Neural crest cell (in vitro differentiated cells): ENCODE results near the gene MAN2B2. TPM values are rescaled to one million over a fixed set of nuclear protein-coding genes. Genes with fewer than 3 reads are reported as not detected.

Experiments used
- DNase-seq: peaks from one replicate; pipeline ENCODE4 v3.0.0; 2021; ENCODE audit warnings: low read depth, mixed read lengths, low spot score
- H3K27ac Mint-ChIP-seq: one replicate; pipeline ENCODE4 v1.8.0; 2021; ENCODE audit warnings: mild to moderate bottlenecking, mixed read lengths; ENCODE audit not compliant: unreplicated experiment
- H3K27me3 Mint-ChIP-seq: 2 replicates; pipeline ENCODE4 v1.8.0; 2021; ENCODE audit warnings: low read depth, mild to moderate bottlenecking, mixed read lengths
- H3K36me3 Mint-ChIP-seq: 2 replicates; pipeline ENCODE4 v1.8.0; 2021; ENCODE audit warnings: low read depth, mild to moderate bottlenecking, mixed read lengths
- H3K4me1 Mint-ChIP-seq: 2 replicates; pipeline ENCODE4 v1.8.0; 2021; ENCODE audit warnings: mixed read lengths
- H3K4me3 Mint-ChIP-seq: one replicate; pipeline ENCODE4 v1.8.0; 2021; ENCODE audit warnings: mild to moderate bottlenecking, mixed read lengths
- H3K9me3 Mint-ChIP-seq: 2 replicates; pipeline ENCODE4 v1.8.0; 2021; ENCODE audit warnings: mixed read lengths
- total RNA-seq: library from RNA; stranded (reverse); gene quantifications from 2 replicates; pipeline ENCODE4 v1.2.1, GENCODE V29; 2021
- TF ChIP-seq, protein P1 (sequence below): fragments of 200-600 bp; sonication (generic); conservative IDR thresholded peaks from 2 replicates; pipeline ENCODE4 v1.5.0; 2021; ENCODE audit warnings: antibody characterized with exemption, mild to moderate bottlenecking

Gene MAN2B2
- total RNA-seq, 1 donor from 2014 or later, result 9.4 TPM

DNA sequence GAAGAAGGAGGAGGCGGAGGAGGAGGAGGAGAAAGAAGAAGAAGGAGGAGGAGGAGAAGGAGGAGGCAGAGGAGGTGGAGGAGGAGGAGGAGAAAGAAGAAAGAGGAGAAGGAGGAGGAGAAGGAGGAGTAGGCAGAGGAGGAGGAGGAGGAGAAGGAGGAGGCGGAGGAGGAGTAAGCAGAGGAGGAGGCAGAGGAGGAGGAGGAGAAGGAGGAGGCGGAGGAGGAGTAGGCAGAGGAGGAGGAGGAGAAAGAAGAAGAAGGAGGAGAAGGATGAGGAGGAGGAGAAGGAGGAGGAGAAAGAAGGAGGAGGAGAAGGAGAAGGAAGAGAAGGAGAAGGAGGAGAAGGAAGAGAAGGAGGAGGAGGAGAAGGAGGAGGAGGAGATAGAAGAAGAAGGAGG, 85.4 kb downstream of the MAN2B2 start:
- H3K4me1 Mint-ChIP-seq, result no peaks in the 10 kb centered on the region
- peaks cover 17% of the 10 kb centered on the region for H3K27me3 Mint-ChIP-seq
- DNase-seq, result no peak
- TF ChIP-seq, protein P1, sequence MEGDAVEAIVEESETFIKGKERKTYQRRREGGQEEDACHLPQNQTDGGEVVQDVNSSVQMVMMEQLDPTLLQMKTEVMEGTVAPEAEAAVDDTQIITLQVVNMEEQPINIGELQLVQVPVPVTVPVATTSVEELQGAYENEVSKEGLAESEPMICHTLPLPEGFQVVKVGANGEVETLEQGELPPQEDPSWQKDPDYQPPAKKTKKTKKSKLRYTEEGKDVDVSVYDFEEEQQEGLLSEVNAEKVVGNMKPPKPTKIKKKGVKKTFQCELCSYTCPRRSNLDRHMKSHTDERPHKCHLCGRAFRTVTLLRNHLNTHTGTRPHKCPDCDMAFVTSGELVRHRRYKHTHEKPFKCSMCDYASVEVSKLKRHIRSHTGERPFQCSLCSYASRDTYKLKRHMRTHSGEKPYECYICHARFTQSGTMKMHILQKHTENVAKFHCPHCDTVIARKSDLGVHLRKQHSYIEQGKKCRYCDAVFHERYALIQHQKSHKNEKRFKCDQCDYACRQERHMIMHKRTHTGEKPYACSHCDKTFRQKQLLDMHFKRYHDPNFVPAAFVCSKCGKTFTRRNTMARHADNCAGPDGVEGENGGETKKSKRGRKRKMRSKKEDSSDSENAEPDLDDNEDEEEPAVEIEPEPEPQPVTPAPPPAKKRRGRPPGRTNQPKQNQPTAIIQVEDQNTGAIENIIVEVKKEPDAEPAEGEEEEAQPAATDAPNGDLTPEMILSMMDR, result no peak
- H3K27ac Mint-ChIP-seq, result no peak overlapping the region
- H3K9me3 Mint-ChIP-seq, result no peaks in the 10 kb centered on the region
- H3K36me3 Mint-ChIP-seq, result no peaks in the 10 kb centered on the region
- no peak overlapping the region for H3K4me3 Mint-ChIP-seq

DNA sequence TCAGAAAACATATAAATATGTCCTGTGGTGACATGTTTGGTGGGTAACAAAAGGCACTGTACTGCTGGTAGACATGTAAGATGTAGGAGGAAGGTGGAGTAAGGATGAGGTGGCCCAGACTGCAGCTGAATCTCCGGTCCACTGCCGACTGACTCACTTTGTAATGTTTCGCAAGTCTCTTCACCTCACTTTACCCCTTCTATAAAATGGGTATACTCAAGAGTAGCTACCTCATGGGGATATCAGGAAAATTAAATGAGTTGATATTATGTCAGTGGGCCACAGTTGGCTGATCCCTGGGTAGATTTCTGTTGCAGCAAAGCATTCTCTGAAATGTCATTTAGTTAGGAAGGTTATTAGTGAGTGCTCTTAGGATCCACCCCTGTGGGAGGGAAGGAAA, 87.6 kb downstream of the MAN2B2 start:
- no peak for DNase-seq
- Mint-ChIP-seq H3K4me1 (no peaks in the 10 kb centered on the region), H3K36me3 (no peaks in the 10 kb centered on the region), H3K27me3 (peaks cover 17% of the 10 kb centered on the region), H3K4me3 (no peak overlapping the region), H3K9me3 (no peaks in the 10 kb centered on the region), H3K27ac (no peak overlapping the region)
- TF ChIP-seq, protein P1, result no peak

DNA sequence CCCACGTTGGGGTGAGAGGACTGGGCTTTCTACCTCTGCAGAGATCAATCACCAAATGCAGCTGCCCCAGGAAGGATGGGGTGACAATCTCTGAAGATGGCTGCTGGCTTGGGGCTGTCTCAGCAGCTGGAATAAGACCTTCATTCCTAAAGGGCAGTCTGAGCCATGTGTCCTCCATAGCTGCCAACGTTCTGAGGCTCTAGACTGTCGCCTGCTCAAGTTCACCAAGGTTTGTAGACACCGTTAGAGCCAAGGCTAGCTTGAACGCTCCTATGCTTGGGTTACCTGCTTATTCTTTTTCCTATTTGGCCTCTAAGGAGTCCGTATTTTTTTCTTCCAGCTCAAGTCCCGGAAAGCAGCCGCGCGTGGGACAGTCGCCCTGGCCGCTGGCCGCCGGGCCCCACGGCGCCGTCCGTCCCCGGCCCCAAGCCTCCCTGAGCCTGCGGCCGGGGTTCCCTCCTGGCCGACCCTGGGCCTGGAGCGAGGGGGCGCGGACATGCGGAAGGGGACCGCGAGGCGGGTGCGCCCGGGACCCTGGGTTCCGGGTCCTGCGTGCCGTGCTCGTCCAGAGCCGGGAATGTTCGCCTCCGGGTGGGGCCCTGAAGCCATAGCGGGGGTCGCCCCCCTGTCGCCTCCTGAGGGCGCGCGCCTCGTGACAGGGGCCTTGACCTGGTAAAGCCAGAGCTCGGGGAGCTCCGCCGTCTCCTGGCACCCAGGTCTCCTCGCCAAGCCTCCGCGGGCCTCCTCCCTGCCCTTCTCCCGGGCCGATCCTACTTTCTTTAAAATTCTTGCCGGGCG, 88.8 kb downstream of the MAN2B2 start:
- Mint-ChIP-seq H3K36me3 (no peaks in the 10 kb centered on the region), H3K27me3 (peaks cover 17% of the 10 kb centered on the region)
- no peak for DNase-seq

DNA sequence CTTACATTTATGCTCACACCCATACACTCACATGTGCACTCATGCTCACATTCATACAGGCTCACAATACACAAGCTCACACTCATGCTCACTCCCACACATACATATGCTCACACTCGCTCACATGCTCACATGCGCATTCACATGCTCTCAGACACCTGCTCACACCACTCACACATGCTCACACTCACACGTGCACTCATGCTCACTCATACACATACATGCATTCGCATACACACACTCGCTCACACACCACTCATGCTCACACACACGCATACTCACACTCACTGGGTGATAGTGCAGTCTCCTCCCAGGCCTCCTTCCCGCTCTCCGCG, 90.3 kb downstream of the MAN2B2 start:
- H3K27ac Mint-ChIP-seq, result no peak overlapping the region
- H3K27me3 Mint-ChIP-seq, result peaks cover 7% of the 10 kb centered on the region
- H3K9me3 Mint-ChIP-seq, result no peaks in the 10 kb centered on the region

More for the DNA sequence above, 88.8 kb downstream of the MAN2B2 start:
- Mint-ChIP-seq H3K4me1 (no peaks in the 10 kb centered on the region), H3K9me3 (no peaks in the 10 kb centered on the region), H3K4me3 (no peak overlapping the region), H3K27ac (no peak overlapping the region)
- TF ChIP-seq, protein P1, result no peak

DNA sequence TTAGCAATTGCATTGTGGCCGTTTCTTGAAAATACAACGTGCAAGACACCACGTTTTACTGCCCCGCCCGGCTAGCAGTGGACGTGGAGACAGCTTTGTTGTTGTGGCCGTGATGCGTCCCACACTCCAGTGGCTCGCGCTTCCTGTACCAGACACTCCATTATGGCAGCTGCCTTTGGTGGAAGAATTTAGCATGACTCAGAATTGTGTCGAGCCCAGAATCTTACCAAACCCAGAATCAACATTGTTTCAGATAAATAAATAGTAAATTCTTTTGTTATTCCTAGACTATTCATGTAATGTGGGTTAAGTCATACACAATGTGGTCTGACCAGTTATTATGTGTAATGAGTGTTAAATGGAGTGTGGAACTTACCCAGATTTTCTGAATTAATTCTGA, 93.4 kb downstream of the MAN2B2 start:
- H3K27ac Mint-ChIP-seq, result no peak overlapping the region
- no peaks in the 10 kb centered on the region for H3K9me3 Mint-ChIP-seq
- no peak for DNase-seq
- peaks cover 4% of the 10 kb centered on the region for H3K4me1 Mint-ChIP-seq
- TF ChIP-seq, protein P1, result no peak
- peaks cover 6% of the 10 kb centered on the region for H3K36me3 Mint-ChIP-seq
- H3K27me3 Mint-ChIP-seq, result no peaks in the 10 kb centered on the region
- no peak overlapping the region for H3K4me3 Mint-ChIP-seq

More for the DNA sequence above, 90.3 kb downstream of the MAN2B2 start:
- TF ChIP-seq, protein P1, result no peak
- Mint-ChIP-seq H3K4me3 (no peak overlapping the region), H3K4me1 (no peaks in the 10 kb centered on the region), H3K36me3 (peaks cover 2% of the 10 kb centered on the region)
- DNase-seq, result no peak
